Loucy (cell line): ENCODE data around the gene RPP25.

Experiments
- H2AFZ ChIP-seq: fragments of 200-600 bp; sonication (generic); 2 replicates; pipeline ENCODE4 v1.6.0; 2016; ENCODE audit warnings: antibody characterized with exemption, mild to moderate bottlenecking, low read length, moderate library complexity
- H3F3A ChIP-seq: fragments of 200-600 bp; 2 replicates; pipeline ENCODE4 v1.6.0; 2016; ENCODE audit warnings: antibody characterized with exemption, low read depth, mild to moderate bottlenecking
- H3K27me3 ChIP-seq: fragments of 200-600 bp; sonication (generic); 2 replicates; pipeline ENCODE4 v1.6.1; 2014; ENCODE audit warnings: low read length, mild to moderate bottlenecking; ENCODE audit not compliant: insufficient read depth, poor library complexity, severe bottlenecking
- H3K36me3 ChIP-seq: fragments of 200-600 bp; sonication (generic); 2 replicates; pipeline ENCODE4 v1.6.1; 2016; ENCODE audit warnings: low read length; ENCODE audit not compliant: insufficient read depth
- H3K4me1 ChIP-seq: fragments of 200-600 bp; sonication (generic); 2 replicates; pipeline ENCODE4 v1.5.1; 2014; ENCODE audit warnings: low read length, mild to moderate bottlenecking; ENCODE audit not compliant: insufficient read depth, poor library complexity, severe bottlenecking
- H3K4me2 ChIP-seq: fragments of 200-600 bp; sonication (generic); 2 replicates; pipeline ENCODE4 v1.6.0; 2014; ENCODE audit warnings: antibody characterized with exemption, low read length, low read depth, mild to moderate bottlenecking; ENCODE audit not compliant: poor library complexity, severe bottlenecking
- H3K4me3 ChIP-seq: fragments of 200-600 bp; sonication (generic); 2 replicates; pipeline ENCODE4 v1.5.1; 2014; ENCODE audit warnings: low read length, mild to moderate bottlenecking, mixed read lengths; ENCODE audit not compliant: poor library complexity, severe bottlenecking
- H3K79me2 ChIP-seq: fragments of 200-600 bp; sonication (generic); 2 replicates; pipeline ENCODE4 v1.6.1; 2014; ENCODE audit warnings: low read length; ENCODE audit not compliant: insufficient read depth
- H3K9ac ChIP-seq: fragments of 200-600 bp; sonication (generic); 2 replicates; pipeline ENCODE4 v1.6.0; 2014; ENCODE audit warnings: mild to moderate bottlenecking, low read depth, low read length, moderate library complexity; ENCODE audit not compliant: poor library complexity, severe bottlenecking
- H3K9me2 ChIP-seq: fragments of 200-600 bp; sonication (generic); replicated peaks from 2 replicates; pipeline ENCODE4 v1.6.1; 2016; ENCODE audit warnings: low read depth, low read length, mixed read lengths
- H3K9me3 ChIP-seq: fragments of 200-600 bp; sonication (generic); 2 replicates; pipeline ENCODE4 v1.6.1; 2014; ENCODE audit warnings: mild to moderate bottlenecking, antibody characterized with exemption, low read length, low read depth; ENCODE audit not compliant: insufficient read depth
- H4K20me1 ChIP-seq: fragments of 200-600 bp; sonication (generic); 2 replicates; pipeline ENCODE4 v1.6.0; 2014; ENCODE audit warnings: antibody characterized with exemption, low read length, mild to moderate bottlenecking; ENCODE audit not compliant: insufficient read depth, poor library complexity, severe bottlenecking
- EZH2phosphoT487 ChIP-seq: fragments of 200-600 bp; IDR thresholded peaks from 2 replicates; pipeline ENCODE4 v1.6.1; 2018; ENCODE audit warnings: antibody characterized with exemption, mild to moderate bottlenecking, moderate library complexity, borderline replicate concordance
- TF ChIP-seq, protein P1 (sequence below): fragments of 200-600 bp; sonication (generic); conservative IDR thresholded peaks from 2 replicates; pipeline ENCODE4 v1.5.1; 2014; ENCODE audit warnings: mild to moderate bottlenecking, antibody characterized with exemption, low read length

Gene RPP25

DNA sequence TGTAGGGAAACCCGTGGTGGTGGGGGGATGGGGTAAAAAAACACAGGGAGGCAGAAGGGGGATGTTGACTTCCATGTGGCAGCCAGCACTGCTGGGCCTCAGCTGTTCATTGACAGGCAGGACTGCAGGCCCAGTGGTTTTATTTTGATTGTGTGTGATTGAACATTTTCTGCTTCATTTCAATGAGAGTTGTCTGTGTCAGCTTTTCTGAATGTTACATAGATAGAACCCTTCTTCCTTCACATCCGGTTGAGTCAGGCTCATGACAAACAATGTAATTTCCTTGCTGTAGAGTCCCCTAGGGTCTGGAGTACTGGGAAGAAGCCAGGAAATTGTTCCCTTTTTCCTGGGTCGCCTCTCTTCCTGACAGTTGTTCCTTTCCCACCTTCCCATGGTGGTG, 8.2 kb upstream of the RPP25 start:
- no peaks in the 10 kb centered on the region for H3F3A ChIP-seq
- H3K36me3 ChIP-seq, result no peaks in the 10 kb centered on the region
- H3K27me3 ChIP-seq, result no peaks in the 10 kb centered on the region
- H3K4me3 ChIP-seq, result no peak overlapping the region
- H3K9ac ChIP-seq, result no peak overlapping the region
- no peak overlapping the region for H3K4me2 ChIP-seq
- peaks cover 3% of the 10 kb centered on the region for H3K4me1 ChIP-seq
- no peak for TF ChIP-seq EZH2phosphoT487
- TF ChIP-seq, protein P1, sequence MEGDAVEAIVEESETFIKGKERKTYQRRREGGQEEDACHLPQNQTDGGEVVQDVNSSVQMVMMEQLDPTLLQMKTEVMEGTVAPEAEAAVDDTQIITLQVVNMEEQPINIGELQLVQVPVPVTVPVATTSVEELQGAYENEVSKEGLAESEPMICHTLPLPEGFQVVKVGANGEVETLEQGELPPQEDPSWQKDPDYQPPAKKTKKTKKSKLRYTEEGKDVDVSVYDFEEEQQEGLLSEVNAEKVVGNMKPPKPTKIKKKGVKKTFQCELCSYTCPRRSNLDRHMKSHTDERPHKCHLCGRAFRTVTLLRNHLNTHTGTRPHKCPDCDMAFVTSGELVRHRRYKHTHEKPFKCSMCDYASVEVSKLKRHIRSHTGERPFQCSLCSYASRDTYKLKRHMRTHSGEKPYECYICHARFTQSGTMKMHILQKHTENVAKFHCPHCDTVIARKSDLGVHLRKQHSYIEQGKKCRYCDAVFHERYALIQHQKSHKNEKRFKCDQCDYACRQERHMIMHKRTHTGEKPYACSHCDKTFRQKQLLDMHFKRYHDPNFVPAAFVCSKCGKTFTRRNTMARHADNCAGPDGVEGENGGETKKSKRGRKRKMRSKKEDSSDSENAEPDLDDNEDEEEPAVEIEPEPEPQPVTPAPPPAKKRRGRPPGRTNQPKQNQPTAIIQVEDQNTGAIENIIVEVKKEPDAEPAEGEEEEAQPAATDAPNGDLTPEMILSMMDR, result no peak
- no peak overlapping the region for H2AFZ ChIP-seq
- H3K9me3 ChIP-seq, result no peaks in the 10 kb centered on the region
- H4K20me1 ChIP-seq, result no peaks in the 10 kb centered on the region
- H3K9me2 ChIP-seq, result no peaks in the 10 kb centered on the region
- no peaks in the 10 kb centered on the region for H3K79me2 ChIP-seq

DNA sequence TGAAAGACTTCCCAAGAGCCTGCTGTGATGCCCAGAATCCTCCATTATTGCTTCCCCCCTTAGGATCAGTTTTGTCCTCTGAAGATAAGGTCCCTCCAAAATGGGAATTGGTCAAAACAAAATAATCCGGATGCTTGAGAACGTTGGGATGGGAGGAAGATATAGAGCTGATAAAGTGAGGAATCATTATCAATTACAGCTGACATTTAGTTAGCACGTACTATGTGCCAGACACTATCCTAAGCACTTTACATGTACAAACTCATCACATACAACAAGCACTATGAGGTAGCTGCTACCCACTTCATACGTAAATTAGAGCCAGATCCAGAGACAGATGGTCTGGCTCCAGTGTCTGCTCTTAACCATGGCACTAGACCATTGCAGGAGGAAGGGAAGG, 6.6 kb upstream of the RPP25 start:
- Histone ChIP-seq H2AFZ (no peak overlapping the region), H3K36me3 (no peaks in the 10 kb centered on the region), H3K27me3 (no peaks in the 10 kb centered on the region), H3K4me3 (no peak overlapping the region), H3K9ac (no peak overlapping the region), H3K9me2 (no peaks in the 10 kb centered on the region), H3F3A (no peaks in the 10 kb centered on the region), H3K79me2 (no peaks in the 10 kb centered on the region), H3K4me1 (peaks cover 3% of the 10 kb centered on the region), H4K20me1 (no peaks in the 10 kb centered on the region), H3K4me2 (no peak overlapping the region), H3K9me3 (no peaks in the 10 kb centered on the region)
- TF ChIP-seq, protein P1, result no peak
- no peak for TF ChIP-seq EZH2phosphoT487

DNA sequence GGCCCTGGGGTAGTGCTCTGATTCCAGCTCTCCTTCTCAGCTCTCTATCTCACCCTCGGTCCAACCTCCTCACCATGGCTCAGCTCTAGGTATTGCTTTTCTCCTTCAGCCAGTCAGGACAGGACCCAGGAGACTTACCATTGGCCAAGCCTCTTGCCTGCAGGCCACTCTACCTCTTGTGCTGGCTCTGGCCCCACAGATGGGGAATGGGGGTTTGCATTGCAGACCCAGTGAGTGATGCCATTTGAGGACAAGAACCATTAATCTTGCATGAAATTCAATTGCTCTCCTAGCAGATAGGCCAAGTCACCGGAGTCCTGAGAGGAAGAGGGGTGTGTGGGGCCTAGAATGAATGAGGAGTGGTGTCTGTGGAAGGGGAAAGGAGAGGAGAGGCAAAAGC, 6.1 kb upstream of the RPP25 start:
- H3F3A ChIP-seq, result no peaks in the 10 kb centered on the region
- H3K4me3 ChIP-seq, result no peak overlapping the region
- H3K36me3 ChIP-seq, result no peaks in the 10 kb centered on the region
- H3K4me2 ChIP-seq, result no peak overlapping the region
- H3K9me3 ChIP-seq, result no peaks in the 10 kb centered on the region
- TF ChIP-seq, protein P1, result no peak
- no peak for TF ChIP-seq EZH2phosphoT487
- H3K9me2 ChIP-seq, result no peaks in the 10 kb centered on the region
- H3K79me2 ChIP-seq, result no peaks in the 10 kb centered on the region
- peaks cover 3% of the 10 kb centered on the region for H3K4me1 ChIP-seq
- no peak overlapping the region for H2AFZ ChIP-seq
- H4K20me1 ChIP-seq, result no peaks in the 10 kb centered on the region
- no peak overlapping the region for H3K9ac ChIP-seq
- no peaks in the 10 kb centered on the region for H3K27me3 ChIP-seq
